Spleen (tissue), 7 donors: ENCODE results near the gene CACNA1C.

ENCODE experiments used
- POLR2A ChIP-seq, 3 donors: fragments of 450-650 bp; IDR thresholded peaks; one replicate each; pipeline ENCODE4 v1.5.1; 2017; ENCODE audit warnings: antibody characterized with exemption in 3 of 3, mild to moderate bottlenecking in 1 of 3
- TF ChIP-seq, protein P1 (sequence below), 11 experiments: fragments of 200-600 bp in 7 of 11; fragments of 450-650 bp in 4 of 11; sonication (generic) in 4 of 11; IDR thresholded peaks in 8 of 11; conservative IDR thresholded peaks in 3 of 11; 1 replicate in 7 of 11; 2 replicates in 4 of 11; pipeline versions ENCODE4 v1.4.0 to v1.8.0; 2016 to 2021; ENCODE audit warnings: antibody characterized with exemption in 11 of 11, inconsistent platforms in 4 of 11, mild to moderate bottlenecking in 1 of 11
- donor health status: DM: no; HTN: no; CAD: no; lungs with moderate emphysema.
- donor health status: DM: no; HTN: no; CAD: no.
- donor health status: DM: no; HTN: no; CAD: no.

DNA sequence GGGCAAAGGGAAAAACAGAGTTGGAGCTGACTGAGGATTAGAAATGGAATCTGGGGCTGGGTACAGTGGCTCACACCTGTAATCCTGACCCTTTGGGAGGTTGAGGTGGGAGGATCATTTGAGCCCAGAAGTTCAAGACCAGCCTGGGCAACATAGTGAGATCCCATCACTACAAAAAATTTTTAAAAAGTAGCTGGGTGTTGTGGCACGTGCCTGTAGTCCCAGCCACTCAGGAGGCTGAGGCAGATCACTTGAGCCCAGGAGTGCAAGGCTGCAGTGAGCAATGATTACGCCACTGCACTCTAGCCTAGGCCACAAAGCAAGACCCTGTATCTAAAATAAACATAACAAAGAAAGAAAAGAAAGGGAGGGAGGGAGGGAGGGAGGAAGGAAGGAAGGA is 33.7 kb upstream of the CACNA1C start:
- TF ChIP-seq, protein P1, sequence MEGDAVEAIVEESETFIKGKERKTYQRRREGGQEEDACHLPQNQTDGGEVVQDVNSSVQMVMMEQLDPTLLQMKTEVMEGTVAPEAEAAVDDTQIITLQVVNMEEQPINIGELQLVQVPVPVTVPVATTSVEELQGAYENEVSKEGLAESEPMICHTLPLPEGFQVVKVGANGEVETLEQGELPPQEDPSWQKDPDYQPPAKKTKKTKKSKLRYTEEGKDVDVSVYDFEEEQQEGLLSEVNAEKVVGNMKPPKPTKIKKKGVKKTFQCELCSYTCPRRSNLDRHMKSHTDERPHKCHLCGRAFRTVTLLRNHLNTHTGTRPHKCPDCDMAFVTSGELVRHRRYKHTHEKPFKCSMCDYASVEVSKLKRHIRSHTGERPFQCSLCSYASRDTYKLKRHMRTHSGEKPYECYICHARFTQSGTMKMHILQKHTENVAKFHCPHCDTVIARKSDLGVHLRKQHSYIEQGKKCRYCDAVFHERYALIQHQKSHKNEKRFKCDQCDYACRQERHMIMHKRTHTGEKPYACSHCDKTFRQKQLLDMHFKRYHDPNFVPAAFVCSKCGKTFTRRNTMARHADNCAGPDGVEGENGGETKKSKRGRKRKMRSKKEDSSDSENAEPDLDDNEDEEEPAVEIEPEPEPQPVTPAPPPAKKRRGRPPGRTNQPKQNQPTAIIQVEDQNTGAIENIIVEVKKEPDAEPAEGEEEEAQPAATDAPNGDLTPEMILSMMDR (IDR thresholded peaks at IDR 0.05 in 8 of 11, conservative IDR thresholded peaks at IDR 0.05 in 3 of 11): no peak
- no peak for TF ChIP-seq POLR2A (IDR thresholded peaks at IDR 0.05)
